HFFc6 (cell line): ENCODE results near the gene ELOVL2. TPM values are rescaled to one million over a fixed set of nuclear protein-coding genes. Genes with fewer than 3 reads are reported as not detected.

Experiments used
- DNase-seq: peaks from one replicate; pipeline ENCODE4 v3.0.0-alpha.2; 2018
- H3K27ac Mint-ChIP-seq: 2 replicates; pipeline ENCODE4 v1.8.0; 2020; ENCODE audit warnings: mild to moderate bottlenecking, mixed read lengths
- H3K27me3 Mint-ChIP-seq: 2 replicates; pipeline ENCODE4 v1.8.0; 2021; ENCODE audit warnings: mild to moderate bottlenecking, moderate library complexity, mixed read lengths; ENCODE audit not compliant: insufficient read depth
- H3K36me3 Mint-ChIP-seq: 2 replicates; pipeline ENCODE4 v1.8.0; 2021; ENCODE audit warnings: low read depth, mixed read lengths
- H3K4me1 Mint-ChIP-seq: 2 replicates; pipeline ENCODE4 v1.8.0; 2020; ENCODE audit warnings: low read depth, mixed read lengths
- H3K4me3 Mint-ChIP-seq: 2 replicates; pipeline ENCODE4 v1.8.0; 2020; ENCODE audit warnings: mild to moderate bottlenecking, moderate library complexity, mixed read lengths
- H3K9me3 Mint-ChIP-seq: 2 replicates; pipeline ENCODE4 v1.8.0; 2020; ENCODE audit warnings: mild to moderate bottlenecking, mixed read lengths
- CTCF ChIP-seq: fragments of 200-600 bp; sonication (generic); IDR thresholded peaks from 2 replicates; pipeline ENCODE4 v1.5.0; 2021; ENCODE audit warnings: antibody characterized with exemption, mild to moderate bottlenecking
- total RNA-seq, 6 experiments: library from RNA; stranded (reverse); fragmentation: NEBNext Ultra II Directional; extraction: Animal tissue kit (Norgen Biotek cat#: 25700); gene quantifications; 2 replicates in 1 of 6; 3 replicates in 5 of 6; pipeline ENCODE4 v1.2.3, GENCODE V29; 2021

Gene ELOVL2
- total RNA-seq, 6 experiments from 2014 or later = 0.05 to 0.09 (median 0.05) TPM; not detected in 3

GRCh38 chr6:10960171-10960570, 83.9 kb downstream of the ELOVL2 start:
- H3K9me3 Mint-ChIP-seq = no peaks in the 10 kb centered on the region; the same call in 1 of the 2 replicates
- peaks cover 2% of the 10 kb centered on the region for H3K27me3 Mint-ChIP-seq
- H3K36me3 Mint-ChIP-seq = no peaks in the 10 kb centered on the region
- no peak for DNase-seq
- no peak for TF ChIP-seq CTCF
- H3K27ac Mint-ChIP-seq = no peak overlapping the region
- H3K4me3 Mint-ChIP-seq = no peak overlapping the region
- peaks cover 16% of the 10 kb centered on the region for H3K4me1 Mint-ChIP-seq

- H3K4me1 Mint-ChIP-seq = peaks cover 5% of the 10 kb centered on the region
- TF ChIP-seq CTCF = no peak
- DNase-seq = no peak
- no peaks in the 10 kb centered on the region for H3K9me3 Mint-ChIP-seq
- H3K36me3 Mint-ChIP-seq = no peaks in the 10 kb centered on the region
- H3K27ac Mint-ChIP-seq = no peak overlapping the region
- H3K4me3 Mint-ChIP-seq = no peak overlapping the region
- H3K27me3 Mint-ChIP-seq = peaks cover 3% of the 10 kb centered on the region
Measured at GRCh38 chr6:10957414-10957886, 86.7 kb downstream of the ELOVL2 start.

- Mint-ChIP-seq H3K4me3 (no peak overlapping the region), H3K27me3 (peaks cover 3% of the 10 kb centered on the region), H3K4me1 (no peaks in the 10 kb centered on the region; the same call in 1 of the 2 replicates), H3K27ac (no peak overlapping the region), H3K9me3 (no peaks in the 10 kb centered on the region), H3K36me3 (no peaks in the 10 kb centered on the region)
- DNase-seq = no peak
- TF ChIP-seq CTCF = no peak
Measured at GRCh38 chr6:10956776-10957175, 87.3 kb downstream of the ELOVL2 start.

- DNase-seq = peak; percentile 72
- H3K9me3 Mint-ChIP-seq = no peaks in the 10 kb centered on the region
- H3K36me3 Mint-ChIP-seq = no peaks in the 10 kb centered on the region
- H3K4me3 Mint-ChIP-seq = no peak overlapping the region
- H3K27ac Mint-ChIP-seq = no peak overlapping the region
- TF ChIP-seq CTCF = peak; percentile 97
- H3K27me3 Mint-ChIP-seq = peaks cover 7% of the 10 kb centered on the region
- H3K4me1 Mint-ChIP-seq = no peaks in the 10 kb centered on the region; the same call in 1 of the 2 replicates
Measured at GRCh38 chr6:10954590-10955010, 89.5 kb downstream of the ELOVL2 start.

- peak; percentile 53 for DNase-seq
- H3K27ac Mint-ChIP-seq = no peak overlapping the region
- no peaks in the 10 kb centered on the region; the same call in 1 of the 2 replicates for H3K4me1 Mint-ChIP-seq
- peak; percentile 81 for TF ChIP-seq CTCF
- H3K4me3 Mint-ChIP-seq = no peak overlapping the region
- H3K27me3 Mint-ChIP-seq = peaks cover 9% of the 10 kb centered on the region
- H3K9me3 Mint-ChIP-seq = no peaks in the 10 kb centered on the region
- no peaks in the 10 kb centered on the region for H3K36me3 Mint-ChIP-seq
Measured at GRCh38 chr6:10951675-10952282, 92.3 kb downstream of the ELOVL2 start.
